OCI-LY7 (cell line): Measurements from ENCODE around the gene USP16. TPM values are rescaled to one million over a fixed set of nuclear protein-coding genes. Genes with fewer than 3 reads are reported as not detected.

Experiments
- BruUV-seq: library from RNA; stranded (reverse); fragments of 400-500 nt; replicated peaks from 2 replicates; lab custom pipeline; 2021; lab: Mats Ljungman, UMichigan
- CTCF ChIA-PET: fragments of 300-600 bp; sonication (Branson Sonifier 250); formaldehyde crosslinking; loops from one replicate; lab custom pipeline; 2022; ENCODE audit warnings: antibody characterized with exemption; ENCODE audit not compliant: unreplicated experiment; lab: Charles Lee
- POLR2A ChIA-PET: fragments of 300-600 bp; sonication (Branson Sonifier 250); formaldehyde crosslinking; loops from one replicate; lab custom pipeline; 2022; ENCODE audit warnings: antibody characterized with exemption; lab: Charles Lee
- DNase-seq: peaks from one replicate; pipeline ENCODE4 v3.0.0-alpha.2; 2015; ENCODE audit warnings: low spot score
- H2AFZ ChIP-seq: fragments of 200-600 bp; sonication (generic), shearing (Covaris generic); 2 replicates; pipeline ENCODE4 v1.6.1; 2014; ENCODE audit warnings: mild to moderate bottlenecking, antibody characterized with exemption, low read length, moderate library complexity
- H3K27ac ChIP-seq: fragments of 200-600 bp; sonication (generic); 2 replicates; pipeline ENCODE4 v1.5.1; 2014; ENCODE audit warnings: mixed run types, low read depth, mild to moderate bottlenecking, moderate library complexity, low read length, inconsistent platforms; ENCODE audit not compliant: poor library complexity, severe bottlenecking
- H3K36me3 ChIP-seq: fragments of 200-600 bp; sonication (generic); 2 replicates; pipeline ENCODE4 v1.6.1; 2014; ENCODE audit warnings: mild to moderate bottlenecking, antibody characterized with exemption, low read length, moderate library complexity, mixed read lengths; ENCODE audit not compliant: insufficient read depth
- H3K4me1 ChIP-seq: fragments of 200-600 bp; sonication (generic); 2 replicates; pipeline ENCODE4 v1.5.1; 2014; ENCODE audit warnings: mild to moderate bottlenecking, low read length; ENCODE audit not compliant: insufficient read depth, poor library complexity, severe bottlenecking
- H3K4me2 ChIP-seq: fragments of 200-600 bp; sonication (generic); 2 replicates; pipeline ENCODE4 v1.6.1; 2014; ENCODE audit warnings: mild to moderate bottlenecking, low read length
- H3K4me3 ChIP-seq: fragments of 200-600 bp; sonication (generic); 2 replicates; pipeline ENCODE4 v1.5.1; 2014; ENCODE audit warnings: mild to moderate bottlenecking, low read depth, low read length; ENCODE audit not compliant: poor library complexity, severe bottlenecking
- H3K79me2 ChIP-seq: fragments of 200-600 bp; sonication (generic); 2 replicates; pipeline ENCODE4 v1.6.1; 2016; ENCODE audit warnings: low read depth, mild to moderate bottlenecking, low read length, moderate library complexity, mixed read lengths; ENCODE audit not compliant: insufficient read depth
- H3K9me2 ChIP-seq: fragments of 200-600 bp; sonication (generic); 2 replicates; pipeline ENCODE4 v1.6.1; 2016; ENCODE audit warnings: mild to moderate bottlenecking, low read length, mixed read lengths; ENCODE audit not compliant: insufficient read depth
- H3K9me3 ChIP-seq: fragments of 200-600 bp; sonication (generic); 2 replicates; pipeline ENCODE4 v1.6.1; 2014; ENCODE audit warnings: mild to moderate bottlenecking, mixed run types, low read length, mixed read lengths
- H4K20me1 ChIP-seq: fragments of 200-600 bp; sonication (generic); 2 replicates; pipeline ENCODE4 v1.6.1; 2014; ENCODE audit warnings: mild to moderate bottlenecking, antibody characterized with exemption, low read length, moderate library complexity, mixed read lengths; ENCODE audit not compliant: insufficient read depth
- EZH2phosphoT487 ChIP-seq: fragments of 200-600 bp; sonication (generic); IDR thresholded peaks from 2 replicates; pipeline ENCODE4 v1.6.1; 2018; ENCODE audit warnings: low read depth, borderline replicate concordance, mild to moderate bottlenecking, mixed run types, antibody characterized with exemption, low read length, moderate library complexity, mixed read lengths
- intact Hi-C: fragments of 100-400 bp; cut with micrococcal nuclease; formaldehyde crosslinking; loops from one replicate; pipeline ENCODE4 v1.10.0; 2022; ENCODE audit not compliant: unreplicated experiment
- total RNA-seq, 2 experiments: library from RNA; depleted of rRNA in 1 of 2; stranded (reverse); fragments of >200 nt in 1 of 2; shearing (Covaris generic) in 1 of 2; gene quantifications; 2 replicates each; pipeline ENCODE4 v1.2.3, GENCODE V29; 2014 to 2022
- TF ChIP-seq, protein P1 (sequence below): fragments of 200-600 bp; sonication (generic); conservative IDR thresholded peaks from 2 replicates; pipeline ENCODE4 v1.5.1; 2014; ENCODE audit warnings: mild to moderate bottlenecking, antibody characterized with exemption, low read length, moderate library complexity, mixed read lengths

Gene USP16
- total RNA-seq, 2 experiments from 2014 or later = 22.8 to 34.2 TPM

DNA sequence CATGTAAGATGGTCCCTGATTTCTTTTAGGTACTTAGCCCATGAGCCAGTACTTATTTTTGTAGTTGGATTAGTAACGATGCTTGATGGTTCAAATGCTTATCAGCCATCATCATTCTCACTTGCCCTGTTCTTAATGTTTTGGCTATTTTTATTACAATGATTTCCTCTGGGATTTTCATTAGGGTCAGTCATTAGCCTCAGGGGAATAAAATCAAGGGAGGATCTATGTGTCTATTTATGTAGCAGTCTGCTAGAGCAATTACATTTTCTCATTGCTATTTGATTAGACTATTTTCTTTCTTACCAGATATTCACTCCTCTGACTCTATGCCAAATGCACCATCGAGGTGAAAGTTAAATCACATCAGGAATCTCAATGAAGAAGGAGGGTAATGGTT, 59.9 kb downstream of the USP16 start:
- ChIA-PET POLR2A (no interaction called here), CTCF (no interaction called here)
- H3K36me3 ChIP-seq = no peaks in the 10 kb centered on the region
- H3K4me1 ChIP-seq = peaks cover 5% of the 10 kb centered on the region
- H3K79me2 ChIP-seq = no peaks in the 10 kb centered on the region
- no peak overlapping the region for H2AFZ ChIP-seq
- no peak overlapping the region for H3K4me3 ChIP-seq
- H3K27ac ChIP-seq = no peak overlapping the region
- no peak for DNase-seq
- intact Hi-C loops = no loop called here
- no peaks in the 10 kb centered on the region for H3K9me2 ChIP-seq
- no peaks in the 10 kb centered on the region for H3K9me3 ChIP-seq
- BruUV-seq = no TSS peak
- TF ChIP-seq, protein P1, sequence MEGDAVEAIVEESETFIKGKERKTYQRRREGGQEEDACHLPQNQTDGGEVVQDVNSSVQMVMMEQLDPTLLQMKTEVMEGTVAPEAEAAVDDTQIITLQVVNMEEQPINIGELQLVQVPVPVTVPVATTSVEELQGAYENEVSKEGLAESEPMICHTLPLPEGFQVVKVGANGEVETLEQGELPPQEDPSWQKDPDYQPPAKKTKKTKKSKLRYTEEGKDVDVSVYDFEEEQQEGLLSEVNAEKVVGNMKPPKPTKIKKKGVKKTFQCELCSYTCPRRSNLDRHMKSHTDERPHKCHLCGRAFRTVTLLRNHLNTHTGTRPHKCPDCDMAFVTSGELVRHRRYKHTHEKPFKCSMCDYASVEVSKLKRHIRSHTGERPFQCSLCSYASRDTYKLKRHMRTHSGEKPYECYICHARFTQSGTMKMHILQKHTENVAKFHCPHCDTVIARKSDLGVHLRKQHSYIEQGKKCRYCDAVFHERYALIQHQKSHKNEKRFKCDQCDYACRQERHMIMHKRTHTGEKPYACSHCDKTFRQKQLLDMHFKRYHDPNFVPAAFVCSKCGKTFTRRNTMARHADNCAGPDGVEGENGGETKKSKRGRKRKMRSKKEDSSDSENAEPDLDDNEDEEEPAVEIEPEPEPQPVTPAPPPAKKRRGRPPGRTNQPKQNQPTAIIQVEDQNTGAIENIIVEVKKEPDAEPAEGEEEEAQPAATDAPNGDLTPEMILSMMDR = no peak
- TF ChIP-seq EZH2phosphoT487 = no peak
- H4K20me1 ChIP-seq = no peaks in the 10 kb centered on the region
- no peak overlapping the region for H3K4me2 ChIP-seq

DNA sequence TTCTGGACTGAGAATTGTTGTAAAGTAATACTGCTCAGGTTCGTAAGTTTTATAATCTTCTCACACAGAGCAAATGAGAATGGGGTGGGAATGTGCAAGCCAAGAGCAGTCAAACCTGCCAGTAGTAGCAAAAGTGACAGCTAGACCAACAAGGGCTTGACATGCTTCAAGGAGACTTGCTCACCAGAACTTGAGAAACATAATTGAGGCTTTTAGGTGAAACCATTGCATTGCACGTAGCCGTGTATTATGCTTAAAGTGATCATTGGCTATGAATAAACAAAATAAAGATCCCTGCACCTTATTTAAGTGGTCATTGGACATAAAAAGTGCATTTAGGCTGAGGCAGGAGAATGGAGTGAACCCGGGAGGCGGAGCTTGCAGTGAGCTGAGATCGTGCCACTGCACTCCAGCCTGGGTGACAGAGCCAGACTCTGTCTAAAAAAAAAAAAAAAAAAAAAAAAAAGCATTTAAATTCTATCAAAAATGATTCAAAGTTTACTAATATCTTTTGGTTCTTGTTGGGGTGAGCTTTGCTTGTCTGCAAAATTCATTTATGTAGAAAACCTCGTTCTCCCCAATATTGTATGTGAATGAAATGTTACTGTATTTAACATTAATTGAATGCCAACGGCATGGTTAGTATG, 60.8 kb downstream of the USP16 start:
- no peak overlapping the region for H2AFZ ChIP-seq

More for the DNA sequence above, 60.8 kb downstream of the USP16 start:
- Histone ChIP-seq H3K4me2 (no peak overlapping the region), H3K27ac (no peak overlapping the region), H3K36me3 (no peaks in the 10 kb centered on the region), H3K4me3 (no peak overlapping the region), H4K20me1 (no peaks in the 10 kb centered on the region), H3K79me2 (no peaks in the 10 kb centered on the region), H3K9me2 (no peaks in the 10 kb centered on the region), H3K4me1 (no peaks in the 10 kb centered on the region), H3K9me3 (no peaks in the 10 kb centered on the region)
- intact Hi-C loops = no loop called here
- CTCF ChIA-PET = no interaction called here
- no TSS peak for BruUV-seq
- POLR2A ChIA-PET = interaction anchor here (0.7 kb wide), 1 partner anchor 782 kb away, joined by 4 read pairs; no protein-coding TSS in a partner anchor
- TF ChIP-seq EZH2phosphoT487 = no peak
- TF ChIP-seq, protein P1 = no peak
- no peak for DNase-seq
